HepG2 (cell line): ENCODE results near the gene SOST. TPM values are rescaled to one million over a fixed set of nuclear protein-coding genes. Genes with fewer than 3 reads are reported as not detected.

Experiments
- HIVEP1 ChIP-seq: sonication (generic); formaldehyde crosslinking; IDR thresholded peaks from 2 replicates; pipeline ENCODE4 v1.4.0; 2020; ENCODE audit warnings: mild to moderate bottlenecking, missing genetic modification reagents
- IKZF4 ChIP-seq: sonication (generic); formaldehyde crosslinking; IDR thresholded peaks from 2 replicates; pipeline ENCODE4 v1.5.1; 2020; ENCODE audit warnings: borderline replicate concordance, mild to moderate bottlenecking, low read depth, missing genetic modification reagents; ENCODE audit errors: not compliant biosample characterization
- JARID2 ChIP-seq: sonication (generic); formaldehyde crosslinking; IDR thresholded peaks from 2 replicates; pipeline ENCODE4 v1.8.1; 2023; ENCODE audit warnings: missing genetic modification reagents, inconsistent platforms; ENCODE audit not compliant: insufficient replicate concordance
- KLF12 ChIP-seq: sonication (generic); formaldehyde crosslinking; IDR thresholded peaks from 2 replicates; pipeline ENCODE4 v1.4.0; 2020; ENCODE audit warnings: missing genetic modification reagents, borderline replicate concordance
- NBN ChIP-seq: fragments of 450-650 bp; conservative IDR thresholded peaks from 2 replicates; pipeline ENCODE4 v1.6.1; 2017
- PTBP1 ChIP-seq: fragments of 200-400 bp; formaldehyde crosslinking; IDR thresholded peaks from 2 replicates; pipeline ENCODE4 v1.6.1; 2018; ENCODE audit warnings: low read length, low read depth; ENCODE audit not compliant: poor library complexity, severe bottlenecking
- TRIM24 ChIP-seq: sonication (generic); formaldehyde crosslinking; IDR thresholded peaks from 2 replicates; pipeline ENCODE4 v1.8.0; 2022; ENCODE audit warnings: mild to moderate bottlenecking, missing genetic modification reagents
- ZNF207 ChIP-seq: fragments of 450-650 bp; IDR thresholded peaks from 2 replicates; pipeline ENCODE4 v1.6.1; 2016; ENCODE audit warnings: antibody characterized with exemption, borderline replicate concordance
- ZNF282 ChIP-seq: fragments of 450-650 bp; IDR thresholded peaks from 2 replicates; pipeline ENCODE4 v1.6.1; 2018; ENCODE audit not compliant: partially characterized antibody
- ZNF292 ChIP-seq: sonication (generic); formaldehyde crosslinking; IDR thresholded peaks from 2 replicates; pipeline ENCODE4 v1.8.1; 2022; ENCODE audit warnings: mild to moderate bottlenecking, low read depth, missing genetic modification reagents, borderline replicate concordance
- ZNF724P ChIP-seq: sonication (generic); formaldehyde crosslinking; IDR thresholded peaks from 2 replicates; pipeline ENCODE4 v1.8.0; 2022; ENCODE audit warnings: missing genetic modification reagents, borderline replicate concordance
- ZNF879 ChIP-seq: sonication (generic); formaldehyde crosslinking; IDR thresholded peaks from 2 replicates; pipeline ENCODE4 v1.8.1; 2023; ENCODE audit warnings: missing genetic modification reagents
- ZSCAN31 ChIP-seq: sonication (generic); formaldehyde crosslinking; IDR thresholded peaks from 2 replicates; pipeline ENCODE4 v1.5.0; 2020; ENCODE audit warnings: low read depth, mild to moderate bottlenecking, missing genetic modification reagents
- polyA plus RNA-seq, 8 experiments: library from polyadenylated mRNA; depleted of rRNA in 3 of 8; stranded (reverse) in 7 of 8; unstranded in 1 of 8; fragments of >200 nt; fragmentation: Illumina TruSeq in 4 of 8; extraction: Trizol in 4 of 8; gene quantifications; 2 replicates each; pipeline versions ENCODE4 v1.2.1 to v1.2.3, GENCODE V29; 2011 to 2016; ENCODE audit warnings: low read depth in 4 of 8, missing spikeins in 1 of 8, mixed read lengths in 1 of 8; ENCODE audit not compliant: insufficient read depth in 1 of 8
- total RNA-seq, 5 experiments: library from RNA; depleted of rRNA; stranded (reverse); fragments of >200 nt; fragmentation: Illumina TruSeq; extraction: Trizol; gene quantifications; 2 replicates each; pipeline ENCODE4 v1.2.3, GENCODE V29; 2016; ENCODE audit warnings: low read depth in 1 of 5
- TF ChIP-seq, protein P1 (sequence below): sonication (generic); formaldehyde crosslinking; IDR thresholded peaks from 2 replicates; pipeline ENCODE4; 2020; ENCODE audit warnings: missing genetic modification reagents, mild to moderate bottlenecking, borderline replicate concordance
- TF ChIP-seq, protein P2 (sequence below): sonication (generic); formaldehyde crosslinking; IDR thresholded peaks from 2 replicates; pipeline ENCODE4 v1.5.0; 2020; ENCODE audit warnings: mild to moderate bottlenecking, missing genetic modification reagents
- TF ChIP-seq, protein P3 (sequence below): sonication (generic); formaldehyde crosslinking; IDR thresholded peaks from 2 replicates; pipeline ENCODE4 v1.4.0; 2020; ENCODE audit warnings: missing genetic modification reagents, borderline replicate concordance
- TF ChIP-seq, protein P4 (sequence below): sonication (generic); formaldehyde crosslinking; IDR thresholded peaks from 2 replicates; pipeline ENCODE4 v1.5.1; 2020; ENCODE audit warnings: missing genetic modification reagents, mild to moderate bottlenecking, borderline replicate concordance

The SOST gene
- total and polyA plus RNA-seq, 2 of the 13 experiments (the other 11 are each of a cell fraction or from before 2014, with no cell fraction given): not detected

- TF ChIP-seq, protein P1, sequence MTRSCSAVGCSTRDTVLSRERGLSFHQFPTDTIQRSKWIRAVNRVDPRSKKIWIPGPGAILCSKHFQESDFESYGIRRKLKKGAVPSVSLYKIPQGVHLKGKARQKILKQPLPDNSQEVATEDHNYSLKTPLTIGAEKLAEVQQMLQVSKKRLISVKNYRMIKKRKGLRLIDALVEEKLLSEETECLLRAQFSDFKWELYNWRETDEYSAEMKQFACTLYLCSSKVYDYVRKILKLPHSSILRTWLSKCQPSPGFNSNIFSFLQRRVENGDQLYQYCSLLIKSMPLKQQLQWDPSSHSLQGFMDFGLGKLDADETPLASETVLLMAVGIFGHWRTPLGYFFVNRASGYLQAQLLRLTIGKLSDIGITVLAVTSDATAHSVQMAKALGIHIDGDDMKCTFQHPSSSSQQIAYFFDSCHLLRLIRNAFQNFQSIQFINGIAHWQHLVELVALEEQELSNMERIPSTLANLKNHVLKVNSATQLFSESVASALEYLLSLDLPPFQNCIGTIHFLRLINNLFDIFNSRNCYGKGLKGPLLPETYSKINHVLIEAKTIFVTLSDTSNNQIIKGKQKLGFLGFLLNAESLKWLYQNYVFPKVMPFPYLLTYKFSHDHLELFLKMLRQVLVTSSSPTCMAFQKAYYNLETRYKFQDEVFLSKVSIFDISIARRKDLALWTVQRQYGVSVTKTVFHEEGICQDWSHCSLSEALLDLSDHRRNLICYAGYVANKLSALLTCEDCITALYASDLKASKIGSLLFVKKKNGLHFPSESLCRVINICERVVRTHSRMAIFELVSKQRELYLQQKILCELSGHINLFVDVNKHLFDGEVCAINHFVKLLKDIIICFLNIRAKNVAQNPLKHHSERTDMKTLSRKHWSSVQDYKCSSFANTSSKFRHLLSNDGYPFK (CRISPR knock-in tag): peak; percentile 35; the same call in 1 of the 2 replicates
- TF ChIP-seq NBN (no peak), PTBP1 (no peak), ZNF207 (no peak), HIVEP1 (peak; percentile 74), JARID2 (CRISPR knock-in tag) (peak; percentile 55), ZNF724P (CRISPR knock-in tag) (no peak; the same call in 1 of the 2 replicates), IKZF4 (CRISPR knock-in tag) (peak; percentile 70), ZSCAN31 (CRISPR knock-in tag) (peak; percentile 24; the same call in 1 of the 2 replicates), ZNF292 (CRISPR knock-in tag) (0 out of 2 replicates have a peak, but pooled peaks have one; percentile 37), TRIM24 (no peak), ZNF879 (CRISPR knock-in tag) (no peak), ZNF282 (no peak), KLF12 (CRISPR knock-in tag) (no peak)
- TF ChIP-seq, protein P2, sequence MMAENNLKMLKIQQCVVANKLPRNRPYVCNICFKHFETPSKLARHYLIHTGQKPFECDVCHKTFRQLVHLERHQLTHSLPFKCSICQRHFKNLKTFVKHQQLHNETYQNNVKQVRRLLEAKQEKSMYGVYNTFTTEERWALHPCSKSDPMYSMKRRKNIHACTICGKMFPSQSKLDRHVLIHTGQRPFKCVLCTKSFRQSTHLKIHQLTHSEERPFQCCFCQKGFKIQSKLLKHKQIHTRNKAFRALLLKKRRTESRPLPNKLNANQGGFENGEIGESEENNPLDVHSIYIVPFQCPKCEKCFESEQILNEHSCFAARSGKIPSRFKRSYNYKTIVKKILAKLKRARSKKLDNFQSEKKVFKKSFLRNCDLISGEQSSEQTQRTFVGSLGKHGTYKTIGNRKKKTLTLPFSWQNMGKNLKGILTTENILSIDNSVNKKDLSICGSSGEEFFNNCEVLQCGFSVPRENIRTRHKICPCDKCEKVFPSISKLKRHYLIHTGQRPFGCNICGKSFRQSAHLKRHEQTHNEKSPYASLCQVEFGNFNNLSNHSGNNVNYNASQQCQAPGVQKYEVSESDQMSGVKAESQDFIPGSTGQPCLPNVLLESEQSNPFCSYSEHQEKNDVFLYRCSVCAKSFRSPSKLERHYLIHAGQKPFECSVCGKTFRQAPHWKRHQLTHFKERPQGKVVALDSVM (CRISPR knock-in tag): peak; percentile 92
- TF ChIP-seq, protein P3, sequence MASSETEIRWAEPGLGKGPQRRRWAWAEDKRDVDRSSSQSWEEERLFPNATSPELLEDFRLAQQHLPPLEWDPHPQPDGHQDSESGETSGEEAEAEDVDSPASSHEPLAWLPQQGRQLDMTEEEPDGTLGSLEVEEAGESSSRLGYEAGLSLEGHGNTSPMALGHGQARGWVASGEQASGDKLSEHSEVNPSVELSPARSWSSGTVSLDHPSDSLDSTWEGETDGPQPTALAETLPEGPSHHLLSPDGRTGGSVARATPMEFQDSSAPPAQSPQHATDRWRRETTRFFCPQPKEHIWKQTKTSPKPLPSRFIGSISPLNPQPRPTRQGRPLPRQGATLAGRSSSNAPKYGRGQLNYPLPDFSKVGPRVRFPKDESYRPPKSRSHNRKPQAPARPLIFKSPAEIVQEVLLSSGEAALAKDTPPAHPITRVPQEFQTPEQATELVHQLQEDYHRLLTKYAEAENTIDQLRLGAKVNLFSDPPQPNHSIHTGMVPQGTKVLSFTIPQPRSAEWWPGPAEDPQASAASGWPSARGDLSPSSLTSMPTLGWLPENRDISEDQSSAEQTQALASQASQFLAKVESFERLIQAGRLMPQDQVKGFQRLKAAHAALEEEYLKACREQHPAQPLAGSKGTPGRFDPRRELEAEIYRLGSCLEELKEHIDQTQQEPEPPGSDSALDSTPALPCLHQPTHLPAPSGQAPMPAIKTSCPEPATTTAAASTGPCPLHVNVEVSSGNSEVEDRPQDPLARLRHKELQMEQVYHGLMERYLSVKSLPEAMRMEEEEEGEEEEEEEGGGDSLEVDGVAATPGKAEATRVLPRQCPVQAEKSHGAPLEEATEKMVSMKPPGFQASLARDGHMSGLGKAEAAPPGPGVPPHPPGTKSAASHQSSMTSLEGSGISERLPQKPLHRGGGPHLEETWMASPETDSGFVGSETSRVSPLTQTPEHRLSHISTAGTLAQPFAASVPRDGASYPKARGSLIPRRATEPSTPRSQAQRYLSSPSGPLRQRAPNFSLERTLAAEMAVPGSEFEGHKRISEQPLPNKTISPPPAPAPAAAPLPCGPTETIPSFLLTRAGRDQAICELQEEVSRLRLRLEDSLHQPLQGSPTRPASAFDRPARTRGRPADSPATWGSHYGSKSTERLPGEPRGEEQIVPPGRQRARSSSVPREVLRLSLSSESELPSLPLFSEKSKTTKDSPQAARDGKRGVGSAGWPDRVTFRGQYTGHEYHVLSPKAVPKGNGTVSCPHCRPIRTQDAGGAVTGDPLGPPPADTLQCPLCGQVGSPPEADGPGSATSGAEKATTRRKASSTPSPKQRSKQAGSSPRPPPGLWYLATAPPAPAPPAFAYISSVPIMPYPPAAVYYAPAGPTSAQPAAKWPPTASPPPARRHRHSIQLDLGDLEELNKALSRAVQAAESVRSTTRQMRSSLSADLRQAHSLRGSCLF: no peak
- TF ChIP-seq, protein P4, sequence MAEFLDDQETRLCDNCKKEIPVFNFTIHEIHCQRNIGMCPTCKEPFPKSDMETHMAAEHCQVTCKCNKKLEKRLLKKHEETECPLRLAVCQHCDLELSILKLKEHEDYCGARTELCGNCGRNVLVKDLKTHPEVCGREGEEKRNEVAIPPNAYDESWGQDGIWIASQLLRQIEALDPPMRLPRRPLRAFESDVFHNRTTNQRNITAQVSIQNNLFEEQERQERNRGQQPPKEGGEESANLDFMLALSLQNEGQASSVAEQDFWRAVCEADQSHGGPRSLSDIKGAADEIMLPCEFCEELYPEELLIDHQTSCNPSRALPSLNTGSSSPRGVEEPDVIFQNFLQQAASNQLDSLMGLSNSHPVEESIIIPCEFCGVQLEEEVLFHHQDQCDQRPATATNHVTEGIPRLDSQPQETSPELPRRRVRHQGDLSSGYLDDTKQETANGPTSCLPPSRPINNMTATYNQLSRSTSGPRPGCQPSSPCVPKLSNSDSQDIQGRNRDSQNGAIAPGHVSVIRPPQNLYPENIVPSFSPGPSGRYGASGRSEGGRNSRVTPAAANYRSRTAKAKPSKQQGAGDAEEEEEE (CRISPR knock-in tag): no peak
Observed at GRCh38 chr17:43720311-43721060, 38.1 kb downstream of the SOST start (continued).
